Upper lobe of left lung (tissue), 4 donors: ENCODE results near the gene RAPGEF5.

Experiments
- POLR2A ChIP-seq, 4 donors: fragments of 450-650 bp; IDR thresholded peaks; one replicate each; pipeline ENCODE4 v1.5.1; 2016 to 2017; ENCODE audit warnings: antibody characterized with exemption in 4 of 4, mild to moderate bottlenecking in 2 of 4
- POLR2AphosphoS5 ChIP-seq, 2 donors: sonication (generic); formaldehyde crosslinking; IDR thresholded peaks; one replicate each; pipeline ENCODE4 v1.5.1; 2017; ENCODE audit warnings: antibody characterized with exemption in 2 of 2
- TF ChIP-seq, protein P1 (sequence below), 6 experiments: fragments of 450-650 bp in 4 of 6; fragments of 200-600 bp in 2 of 6; sonication (generic) in 2 of 6; IDR thresholded peaks; one replicate each; pipeline ENCODE4 v1.5.1; 2016 to 2019; ENCODE audit warnings: antibody characterized with exemption in 6 of 6

DNA sequence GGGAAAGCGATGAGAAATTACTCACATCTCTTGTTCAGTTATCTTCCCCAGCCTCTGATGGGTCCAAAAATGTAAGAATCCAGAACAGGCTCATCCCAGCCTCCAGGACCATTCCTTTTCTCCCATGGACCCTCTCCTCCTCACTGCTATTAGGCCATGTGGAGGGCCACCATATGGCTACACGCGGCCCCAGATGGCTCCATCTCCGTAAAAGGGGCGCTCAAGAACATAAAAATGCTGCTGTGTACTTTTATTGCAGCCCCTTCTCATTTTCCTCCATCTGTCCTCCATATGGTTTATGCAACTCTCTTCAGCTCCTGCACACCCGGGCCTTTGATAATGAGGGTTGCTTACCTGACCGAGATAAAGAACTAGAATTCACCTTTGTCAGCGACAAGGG, 166.2 kb downstream of the RAPGEF5 start:
- TF ChIP-seq, protein P1, sequence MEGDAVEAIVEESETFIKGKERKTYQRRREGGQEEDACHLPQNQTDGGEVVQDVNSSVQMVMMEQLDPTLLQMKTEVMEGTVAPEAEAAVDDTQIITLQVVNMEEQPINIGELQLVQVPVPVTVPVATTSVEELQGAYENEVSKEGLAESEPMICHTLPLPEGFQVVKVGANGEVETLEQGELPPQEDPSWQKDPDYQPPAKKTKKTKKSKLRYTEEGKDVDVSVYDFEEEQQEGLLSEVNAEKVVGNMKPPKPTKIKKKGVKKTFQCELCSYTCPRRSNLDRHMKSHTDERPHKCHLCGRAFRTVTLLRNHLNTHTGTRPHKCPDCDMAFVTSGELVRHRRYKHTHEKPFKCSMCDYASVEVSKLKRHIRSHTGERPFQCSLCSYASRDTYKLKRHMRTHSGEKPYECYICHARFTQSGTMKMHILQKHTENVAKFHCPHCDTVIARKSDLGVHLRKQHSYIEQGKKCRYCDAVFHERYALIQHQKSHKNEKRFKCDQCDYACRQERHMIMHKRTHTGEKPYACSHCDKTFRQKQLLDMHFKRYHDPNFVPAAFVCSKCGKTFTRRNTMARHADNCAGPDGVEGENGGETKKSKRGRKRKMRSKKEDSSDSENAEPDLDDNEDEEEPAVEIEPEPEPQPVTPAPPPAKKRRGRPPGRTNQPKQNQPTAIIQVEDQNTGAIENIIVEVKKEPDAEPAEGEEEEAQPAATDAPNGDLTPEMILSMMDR (IDR thresholded peaks at IDR 0.05), result no peak
- TF ChIP-seq POLR2A (IDR thresholded peaks at IDR 0.05) (no peak), POLR2AphosphoS5 (IDR thresholded peaks at IDR 0.05) (no peak)
